DMS 273 treated with DMSO at 0.1 percent for 48 hours (cell line): Measurements from ENCODE around the gene ARHGAP10.
A peak's percentile ranks its signal among the peaks of the same experiment; 100 is the strongest.

ENCODE experiments used
- DNase-seq: peaks from one replicate; lab custom pipeline; 2025; lab: John Stamatoyannopoulos, UW

Gene ARHGAP10

GRCh38 chr4:148041606-148042329 lies 309.9 kb downstream of the ARHGAP10 start:
- no peak for DNase-seq

- no peak for DNase-seq
Measured at GRCh38 chr4:148044089-148044911, 312.4 kb downstream of the ARHGAP10 start.

- DNase-seq: no peak
Measured at GRCh38 chr4:148044912-148045352, 313.0 kb downstream of the ARHGAP10 start.

GRCh38 chr4:148048598-148048997 lies 316.7 kb downstream of the ARHGAP10 start:
- no peak for DNase-seq

GRCh38 chr4:148051403-148051802 lies 319.5 kb downstream of the ARHGAP10 start:
- DNase-seq: no peak

- DNase-seq: no peak
Measured at GRCh38 chr4:148052448-148052847, 320.6 kb downstream of the ARHGAP10 start.

GRCh38 chr4:148053298-148054003 lies 321.6 kb downstream of the ARHGAP10 start:
- DNase-seq: no peak

GRCh38 chr4:148054275-148054674 lies 322.4 kb downstream of the ARHGAP10 start:
- peak; percentile 44 for DNase-seq

GRCh38 chr4:148055844-148056243 lies 324.0 kb downstream of the ARHGAP10 start:
- no peak for DNase-seq

GRCh38 chr4:148056879-148057278 lies 325.0 kb downstream of the ARHGAP10 start:
- DNase-seq: no peak

GRCh38 chr4:148057516-148057915 lies 325.6 kb downstream of the ARHGAP10 start:
- DNase-seq: no peak

- DNase-seq: no peak
Measured at GRCh38 chr4:148057984-148058859, 326.3 kb downstream of the ARHGAP10 start.

GRCh38 chr4:148059617-148060180 lies 327.8 kb downstream of the ARHGAP10 start:
- no peak for DNase-seq

- DNase-seq: no peak
Measured at GRCh38 chr4:148060264-148061140, 328.6 kb downstream of the ARHGAP10 start.

GRCh38 chr4:148061141-148061481 lies 329.2 kb downstream of the ARHGAP10 start:
- DNase-seq: no peak

- DNase-seq: no peak
Measured at GRCh38 chr4:148061795-148062194, 329.9 kb downstream of the ARHGAP10 start.

- DNase-seq: no peak
Measured at GRCh38 chr4:148062301-148062950, 330.5 kb downstream of the ARHGAP10 start.

- no peak for DNase-seq
Measured at GRCh38 chr4:148064451-148064850, 332.6 kb downstream of the ARHGAP10 start.

- no peak for DNase-seq
Measured at GRCh38 chr4:148065075-148065474, 333.2 kb downstream of the ARHGAP10 start.
